Forelimb muscle (tissue), 1 donor: ENCODE data around the gene AKAP8. TPM values are rescaled to one million over a fixed set of nuclear protein-coding genes. Genes with fewer than 3 reads are reported as not detected.
A peak's percentile ranks its signal among the peaks of the same experiment; 100 is the strongest.

Experiments used
- DNase-seq: peaks from one replicate; pipeline ENCODE4 v3.0.0-alpha.2; 2013; ENCODE audit warnings: low read depth
- polyA plus RNA-seq: library from polyadenylated mRNA; unstranded; fragments of 120-200 nt; gene quantifications from one replicate; pipeline ENCODE4 v1.2.1, GENCODE V29; 2013; ENCODE audit not compliant: insufficient read length

Gene AKAP8
- polyA plus RNA-seq, 1 donor: 20.9 TPM

DNA sequence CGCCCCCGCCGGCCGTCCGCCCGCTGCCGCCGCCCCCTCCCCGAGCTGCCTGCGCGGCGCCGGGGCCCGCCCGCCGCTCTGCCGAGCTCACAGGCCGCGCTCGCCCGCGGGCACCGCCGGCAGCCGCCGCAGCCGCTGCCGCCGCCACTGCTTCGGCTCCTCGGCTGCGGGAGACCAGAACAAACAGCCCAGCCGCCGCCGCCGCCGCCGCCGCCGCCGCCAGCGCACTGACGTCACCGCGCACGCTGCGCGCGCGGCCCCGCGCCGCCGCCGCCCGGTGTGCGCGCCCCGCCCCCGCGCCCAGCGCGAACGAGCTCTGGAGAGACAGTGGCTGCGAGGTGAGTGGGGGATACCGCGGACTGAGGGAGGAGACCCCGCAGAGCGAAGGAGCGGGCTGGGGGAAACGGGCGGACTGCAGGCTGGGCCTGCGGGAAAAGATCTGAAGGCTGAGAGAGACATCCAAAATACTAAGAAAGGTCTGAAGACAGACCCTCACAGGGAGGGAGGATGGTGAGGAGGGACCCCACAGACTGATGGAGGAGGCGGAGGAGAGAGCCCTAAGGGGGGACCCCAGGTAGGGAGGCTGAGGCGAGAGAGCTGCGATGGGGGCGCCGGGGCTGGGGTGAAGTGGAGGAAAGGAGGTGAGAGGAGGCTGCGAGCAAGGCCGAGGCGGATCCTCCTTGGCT is 47.1 kb downstream of the AKAP8 start, which contains the start of gene BRD4:
BRD4 (minus strand) TSS at position 229 of the 686 bp plus-strand sequence. CDS start 59,440 bp downstream, outside the sequence.
- peak; percentile 47 for DNase-seq

- DNase-seq: no peak
Observed at GRCh38 chr19:15331419-15332310, 47.9 kb downstream of the AKAP8 start.

GRCh38 chr19:15330801-15331418 is 48.7 kb downstream of the AKAP8 start:
- DNase-seq: no peak

- no peak for DNase-seq
Observed at GRCh38 chr19:15328312-15328711, 51.3 kb downstream of the AKAP8 start.

DNA sequence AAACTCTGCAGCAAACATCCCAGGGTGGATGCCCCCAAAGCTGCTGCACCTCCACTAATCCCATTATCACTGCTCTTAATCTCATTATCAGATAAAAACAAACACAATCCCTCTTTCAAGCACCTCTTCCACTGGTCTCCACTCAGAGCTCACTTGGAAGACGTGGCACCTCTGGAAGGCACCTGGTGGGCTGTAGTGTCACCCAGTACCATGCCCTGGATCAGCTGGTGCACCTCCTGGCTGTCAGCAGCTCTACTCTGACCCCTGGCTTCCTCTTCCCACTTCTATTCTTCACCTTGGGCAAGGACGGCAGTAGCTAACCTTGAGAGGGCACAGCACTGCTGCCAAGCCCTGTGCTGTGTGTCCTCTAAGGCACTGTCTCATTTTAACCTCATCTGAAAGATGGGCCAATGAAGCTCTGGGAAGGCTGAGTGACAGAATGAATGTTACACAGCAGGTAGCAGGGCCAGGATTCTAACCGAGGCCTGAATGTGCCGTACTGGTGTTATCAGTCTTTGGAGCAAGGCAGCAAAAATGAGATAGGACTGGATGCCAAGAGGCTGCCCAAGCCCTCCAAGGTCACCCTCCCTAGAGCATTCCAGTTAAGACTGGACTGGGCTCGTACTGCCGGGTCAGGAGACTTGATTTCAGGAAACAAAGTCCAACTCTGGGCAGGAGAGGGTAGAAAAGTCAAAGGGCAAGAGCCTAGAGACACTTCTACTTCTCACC is 54.6 kb downstream of the AKAP8 start:
- DNase-seq: no peak

GRCh38 chr19:15323496-15324235 is 55.9 kb downstream of the AKAP8 start:
- DNase-seq: no peak

DNA sequence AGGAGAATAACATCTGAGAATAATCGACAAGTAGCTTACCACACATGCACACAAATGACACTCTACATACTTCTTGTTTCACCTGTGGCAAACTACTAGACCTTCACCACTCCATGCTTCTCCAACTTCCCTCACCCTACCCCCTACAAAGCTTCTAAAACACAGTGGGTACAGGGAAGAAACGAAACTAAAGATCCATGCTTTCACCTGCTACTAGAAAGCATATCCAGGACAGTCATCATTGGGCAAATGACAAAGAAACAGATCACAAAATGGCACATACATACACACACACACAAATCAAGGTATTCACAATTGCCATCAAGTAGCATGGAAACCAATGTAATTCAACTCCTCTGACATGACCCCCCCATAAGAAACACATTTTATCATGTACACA is 57.8 kb downstream of the AKAP8 start:
- DNase-seq: no peak

DNA sequence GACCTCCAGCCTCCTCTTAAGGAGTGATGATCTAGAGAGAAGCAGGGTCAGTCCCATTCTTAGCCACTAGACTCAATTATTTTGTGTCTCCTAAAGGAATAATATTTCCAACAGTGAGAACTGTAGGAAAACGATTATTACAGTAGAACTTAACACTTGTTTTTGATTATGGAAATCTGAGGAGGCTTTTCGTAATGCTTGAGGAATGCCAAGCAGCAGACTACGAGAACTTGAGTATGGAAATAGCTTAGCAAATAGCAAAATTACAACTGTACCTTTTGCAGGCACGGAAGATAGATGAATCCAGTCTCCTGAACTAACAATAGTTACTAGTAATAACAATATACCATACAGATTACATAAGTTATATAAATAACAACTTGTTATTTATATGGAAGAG is 59.5 kb downstream of the AKAP8 start:
- no peak for DNase-seq

DNA sequence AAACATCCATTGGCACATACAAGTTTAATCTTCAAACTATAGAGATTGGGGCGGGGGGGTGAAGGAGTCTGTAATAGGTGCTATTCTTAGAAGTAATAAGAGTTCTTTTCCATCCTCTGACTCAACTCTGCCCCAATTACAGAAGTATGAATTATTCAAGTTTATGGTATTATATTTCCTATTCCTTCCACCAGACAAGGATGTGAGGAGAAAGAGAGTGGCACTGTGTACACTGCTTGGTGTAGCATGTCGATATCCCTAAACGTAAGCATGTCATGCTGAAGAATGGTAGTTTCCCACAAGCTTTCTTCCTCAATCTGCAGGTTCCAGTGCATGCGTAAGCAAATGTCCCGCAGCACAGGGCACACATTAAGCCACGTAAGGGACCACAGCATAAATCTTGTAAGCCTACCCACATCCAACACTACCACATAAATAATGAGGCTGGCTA is 61.3 kb downstream of the AKAP8 start:
- DNase-seq: no peak

DNA sequence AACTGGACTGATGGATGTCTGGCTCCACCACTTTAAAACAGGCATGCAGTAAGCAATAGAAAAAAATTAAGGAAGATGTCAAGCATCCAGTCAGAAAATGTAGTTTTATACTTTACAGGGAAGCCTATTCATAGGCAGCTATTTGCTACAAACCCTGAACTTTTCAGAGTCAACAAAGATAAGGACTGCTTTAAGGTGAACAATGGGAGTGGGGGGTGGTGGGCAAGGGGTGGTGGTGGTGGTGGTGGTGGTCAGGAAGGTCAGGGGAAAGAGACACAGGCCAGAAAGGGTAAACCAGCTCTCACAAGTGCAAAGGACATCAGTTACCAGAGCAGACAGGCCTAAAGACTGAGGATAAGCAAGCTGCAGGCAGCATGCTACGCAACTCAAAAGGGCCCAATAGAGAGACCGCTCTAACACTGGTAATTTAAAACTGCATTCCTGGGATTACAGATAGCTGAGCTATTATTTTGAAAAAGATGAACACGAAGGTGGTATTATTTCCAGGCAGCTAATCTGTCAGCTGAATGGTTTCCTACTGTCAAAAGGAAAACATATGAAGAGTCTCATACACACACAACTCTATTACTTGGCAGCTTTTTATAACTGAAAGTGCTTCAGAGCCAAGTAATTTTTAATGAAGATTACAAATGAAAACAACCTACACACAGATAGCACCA is 62.1 kb downstream of the AKAP8 start:
- DNase-seq: no peak

GRCh38 chr19:15316498-15316897 is 63.1 kb downstream of the AKAP8 start:
- DNase-seq: no peak

GRCh38 chr19:15315101-15315500 is 64.5 kb downstream of the AKAP8 start:
- no peak for DNase-seq

- no peak for DNase-seq
Observed at GRCh38 chr19:15313649-15314279, 65.8 kb downstream of the AKAP8 start.

DNA sequence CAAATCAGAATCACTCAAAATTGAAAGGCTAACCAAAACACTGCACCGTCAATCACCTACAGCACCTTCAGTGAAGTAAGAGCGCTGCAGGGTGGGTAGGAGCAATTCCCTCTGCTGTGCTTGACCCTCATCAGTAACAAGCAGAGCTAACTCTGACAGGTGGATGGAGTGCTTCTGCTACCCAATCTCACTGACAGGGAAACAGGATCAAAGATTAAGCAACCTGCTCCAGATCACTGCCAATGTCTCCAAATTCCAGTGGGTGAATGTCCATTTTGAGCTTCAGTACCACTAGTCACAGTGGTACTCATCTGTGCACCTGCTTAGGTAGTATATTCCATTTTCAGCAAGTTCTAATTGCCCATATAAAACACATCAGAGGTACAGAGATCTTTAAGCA is 72.4 kb downstream of the AKAP8 start:
- DNase-seq: no peak

DNA sequence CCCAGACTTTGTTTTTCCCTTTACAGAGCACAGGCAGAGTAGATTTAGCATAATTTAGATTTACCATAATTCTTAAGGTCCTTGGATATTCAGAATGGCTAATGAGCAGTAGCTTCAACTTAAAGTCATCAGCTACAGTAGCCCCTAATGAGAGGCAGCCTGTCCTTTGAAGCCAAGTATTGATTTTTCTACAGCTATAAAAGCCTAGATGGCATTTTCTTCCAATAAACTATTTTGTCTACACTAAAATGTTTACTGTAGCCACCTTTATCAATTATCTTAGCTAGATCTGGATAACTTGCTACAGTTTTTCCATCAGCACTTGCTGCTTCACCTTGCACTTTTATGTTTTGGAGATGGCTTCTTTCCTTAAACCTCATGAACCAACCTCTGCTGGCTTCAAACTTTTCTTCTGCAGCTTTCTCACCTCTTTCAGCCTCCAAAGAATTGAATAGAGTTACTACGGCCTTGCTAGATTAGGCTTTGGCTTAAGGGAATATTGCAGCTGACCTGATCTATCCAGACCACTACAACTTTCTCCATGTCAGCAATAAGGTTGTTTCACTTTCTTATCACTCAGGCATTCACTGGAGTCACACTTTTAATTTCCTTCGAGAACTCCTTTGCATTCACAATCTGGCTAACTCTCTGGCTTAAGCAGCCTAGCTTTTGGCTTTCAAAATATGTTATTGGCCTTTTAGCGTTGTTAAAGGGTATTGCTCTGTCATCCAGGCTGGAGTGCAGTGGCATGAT is 73.8 kb downstream of the AKAP8 start:
- no peak for DNase-seq

GRCh38 chr19:15304140-15304705 is 75.4 kb downstream of the AKAP8 start:
- DNase-seq: no peak
